Muscle layer of colon (tissue), 2 donors: ENCODE data around the gene SURF1.
"Not testable (repeated sequence)": the region's sequence is repeated elsewhere in the genome, so short reads cannot be mapped to it uniquely, and the experiment has no call there.

Experiments
- H3K27ac ChIP-seq: one replicate; pipeline ENCODE4 v1.7.0; 2013; ENCODE audit warnings: low read depth, mild to moderate bottlenecking, low read length, moderate library complexity
- H3K27me3 ChIP-seq, 2 donors: one replicate each; pipeline ENCODE4 v1.7.0; 2013; ENCODE audit warnings: low read length in 2 of 2, mild to moderate bottlenecking in 2 of 2; ENCODE audit not compliant: insufficient read depth in 2 of 2, control insufficient read depth in 1 of 2
- H3K36me3 ChIP-seq: one replicate; pipeline ENCODE4 v1.7.0; 2013; ENCODE audit warnings: mild to moderate bottlenecking, low read length; ENCODE audit not compliant: insufficient read depth
- H3K4me1 ChIP-seq: one replicate; pipeline ENCODE4 v1.7.0; 2013; ENCODE audit warnings: mild to moderate bottlenecking, low read length; ENCODE audit not compliant: insufficient read depth
- H3K4me3 ChIP-seq, 2 donors: one replicate each; pipeline ENCODE4 v1.7.0; 2013; ENCODE audit warnings: low read length in 2 of 2, low read depth in 1 of 2, mild to moderate bottlenecking in 1 of 2, moderate library complexity in 1 of 2
- H3K9ac ChIP-seq: one replicate; pipeline ENCODE4 v1.7.0; 2013; ENCODE audit warnings: low read length
- H3K9me3 ChIP-seq: one replicate; pipeline ENCODE4 v1.7.0; 2013; ENCODE audit warnings: mild to moderate bottlenecking, low read length
- donor health status: abdominal sarcoma.
- donor health status: Adenocarcinoma of cecum.

SURF1 gene

DNA sequence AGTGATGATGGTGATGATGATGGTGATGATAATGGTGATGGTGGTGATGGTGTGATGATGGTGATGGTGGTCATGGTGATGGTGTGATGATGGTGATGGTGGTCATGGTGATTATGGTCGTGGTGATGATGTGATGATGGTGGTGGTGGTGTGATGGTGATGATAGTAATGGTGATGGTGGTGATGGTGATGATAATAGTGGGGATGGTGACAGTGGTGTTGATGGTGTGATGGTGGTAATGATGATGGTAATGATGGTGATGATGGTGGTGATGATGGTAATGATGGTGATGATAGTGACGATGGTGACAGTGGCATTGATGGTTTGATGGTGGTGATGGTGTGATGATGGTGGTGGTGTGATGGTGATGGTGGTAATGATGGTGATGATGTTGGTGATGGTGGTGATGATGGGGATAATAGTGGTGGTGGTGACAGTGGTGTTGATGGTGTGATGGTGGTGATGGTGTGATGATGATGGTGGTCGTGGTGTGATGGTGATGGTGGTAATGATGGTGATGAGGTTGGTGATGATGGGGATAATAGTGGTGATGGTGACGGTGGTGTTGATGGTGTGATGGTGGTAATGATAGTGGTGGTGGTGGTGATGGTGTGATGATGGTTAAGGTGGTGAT lies 26.3 kb upstream of the SURF1 start:
- H3K36me3 ChIP-seq: no peaks in the 10 kb centered on the region
- H3K9ac ChIP-seq: no peak overlapping the region
- H3K27me3 ChIP-seq: no peaks in the 10 kb centered on the region
- H3K4me3 ChIP-seq: no peak overlapping the region
- no peaks in the 10 kb centered on the region for H3K9me3 ChIP-seq
- H3K4me1 ChIP-seq: no peaks in the 10 kb centered on the region
- no peak overlapping the region for H3K27ac ChIP-seq

DNA sequence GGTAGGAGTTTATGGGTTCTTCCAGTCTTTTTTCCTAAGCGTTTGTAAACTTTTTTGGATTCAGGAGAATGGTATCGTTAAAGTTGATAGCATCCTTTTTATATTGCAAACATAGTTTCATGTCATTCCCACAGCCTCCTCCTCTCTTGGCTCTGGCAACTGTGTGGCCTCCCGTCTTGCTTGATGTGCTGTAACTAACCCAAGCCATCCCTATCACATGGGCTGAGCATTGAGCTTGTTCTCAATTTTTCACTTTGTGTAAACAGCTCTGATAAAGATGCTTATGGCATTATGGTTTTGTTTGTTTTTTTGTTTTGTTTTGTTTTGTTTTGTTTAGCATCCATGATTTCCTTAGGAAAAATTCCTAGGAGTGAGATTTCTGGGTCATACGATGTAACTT lies 24.4 kb upstream of the SURF1 start:
- Histone ChIP-seq H3K36me3 (no peaks in the 10 kb centered on the region), H3K4me1 (peaks cover 4% of the 10 kb centered on the region), H3K27me3 (no peaks in the 10 kb centered on the region), H3K4me3 (no peak overlapping the region), H3K27ac (no peak overlapping the region), H3K9me3 (no peaks in the 10 kb centered on the region), H3K9ac (no peak overlapping the region)

DNA sequence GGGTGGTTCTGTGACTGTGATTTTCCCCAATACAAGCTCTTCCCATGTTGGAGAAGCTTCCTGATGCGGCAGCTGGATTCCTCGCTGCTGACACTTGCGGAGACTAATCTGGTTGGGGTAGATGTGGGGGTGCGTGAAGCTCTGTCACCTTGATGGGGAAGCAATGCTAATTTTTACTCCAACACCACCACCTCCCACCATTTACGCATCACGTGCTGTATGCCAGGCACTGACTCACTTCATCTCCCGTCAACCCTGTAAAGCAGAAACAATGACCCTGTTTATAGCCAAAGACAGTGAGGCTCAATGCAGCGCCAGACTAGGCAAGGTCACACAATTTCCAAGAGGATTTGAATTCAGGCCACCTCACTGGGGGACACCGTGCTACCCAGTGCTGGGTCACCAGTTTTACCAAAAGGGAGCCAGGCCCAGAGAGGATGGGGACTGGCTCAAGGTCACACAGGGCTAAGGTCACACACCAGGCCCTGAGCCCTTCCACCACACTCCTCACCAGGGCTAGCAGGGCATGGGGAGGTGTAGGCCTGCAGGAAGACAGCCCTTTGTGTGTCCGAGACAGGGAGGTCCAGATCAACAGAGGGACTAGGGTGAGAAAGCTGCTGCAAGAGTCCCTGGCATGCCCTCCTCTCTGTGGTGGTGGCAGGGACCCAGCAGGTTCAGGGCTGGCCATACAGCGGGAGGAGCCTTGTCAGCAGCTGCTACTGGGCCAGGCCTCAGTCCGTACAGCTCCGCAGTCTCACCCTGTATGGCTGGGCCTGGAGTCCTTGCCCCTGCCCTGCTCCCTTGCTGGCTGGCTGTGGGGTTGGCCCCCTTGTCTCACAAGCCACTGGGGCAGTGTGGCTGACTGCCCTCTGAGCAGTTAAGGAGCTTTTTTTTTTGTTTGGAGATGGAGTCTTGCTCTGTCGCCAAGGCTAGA lies 23.1 kb upstream of the SURF1 start:
- no peak overlapping the region for H3K9ac ChIP-seq
- no peak overlapping the region for H3K4me3 ChIP-seq
- no peaks in the 10 kb centered on the region for H3K36me3 ChIP-seq
- no peaks in the 10 kb centered on the region for H3K9me3 ChIP-seq
- peaks cover 11% of the 10 kb centered on the region for H3K4me1 ChIP-seq
- no peak overlapping the region for H3K27ac ChIP-seq
- no peaks in the 10 kb centered on the region for H3K27me3 ChIP-seq

DNA sequence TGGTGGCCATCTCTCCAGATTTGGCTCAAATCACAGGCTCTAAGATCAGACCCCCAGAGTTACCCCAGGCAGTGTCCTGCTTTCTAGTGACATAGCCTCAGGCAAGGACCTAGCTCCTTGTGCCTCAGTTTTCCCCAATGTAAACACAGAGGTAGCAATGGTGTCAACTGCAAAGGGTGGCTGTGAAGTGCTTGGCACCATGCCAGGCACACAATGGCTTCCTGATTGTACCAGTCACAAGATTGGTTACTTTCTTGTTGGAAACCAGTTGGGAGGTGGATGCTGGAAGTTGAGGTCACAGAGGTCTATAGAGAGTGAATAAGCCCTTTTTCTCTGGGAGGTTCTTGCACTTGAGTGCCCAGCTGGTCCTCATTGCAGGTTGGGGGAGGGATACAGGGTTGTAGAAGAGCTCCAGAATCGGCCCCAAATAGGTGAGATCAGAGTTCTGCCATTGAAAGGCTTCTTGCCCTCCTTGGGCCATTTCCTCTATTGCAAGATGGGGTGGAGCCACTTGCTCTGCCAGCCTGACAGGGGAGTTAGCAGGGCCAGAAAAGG lies 22.2 kb upstream of the SURF1 start:
- Histone ChIP-seq H3K27me3 (no peaks in the 10 kb centered on the region), H3K9ac (no peak overlapping the region), H3K27ac (no peak overlapping the region), H3K4me3 (no peak overlapping the region), H3K9me3 (no peaks in the 10 kb centered on the region), H3K36me3 (no peaks in the 10 kb centered on the region), H3K4me1 (peaks cover 11% of the 10 kb centered on the region)

DNA sequence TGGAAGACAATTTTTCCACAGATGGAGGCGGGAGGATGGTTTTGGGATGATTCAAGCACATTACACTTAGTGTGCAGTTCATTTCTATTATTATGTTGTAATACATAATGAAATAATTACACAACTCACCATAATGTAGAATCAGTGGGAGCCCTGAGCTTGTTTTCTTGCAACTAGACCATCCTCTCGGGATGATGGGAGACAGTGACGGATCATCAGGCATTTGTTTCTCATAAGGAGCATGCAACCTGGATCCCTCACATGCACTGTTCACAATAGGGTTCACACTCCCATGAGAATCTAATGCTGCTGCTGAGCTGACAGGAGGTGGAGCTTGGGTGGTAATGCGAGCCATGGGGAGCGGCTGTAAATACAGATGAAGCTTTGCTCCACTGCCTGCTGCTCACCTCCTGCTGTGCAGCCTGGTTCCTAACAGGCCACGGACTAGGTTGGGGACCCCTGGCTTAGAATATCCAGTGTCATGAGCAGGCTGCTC lies 21.5 kb upstream of the SURF1 start:
- Histone ChIP-seq H3K9me3 (no peaks in the 10 kb centered on the region), H3K27ac (no peak overlapping the region), H3K4me3 (no peak overlapping the region), H3K4me1 (peaks cover 13% of the 10 kb centered on the region), H3K9ac (no peak overlapping the region), H3K36me3 (peaks cover 5% of the 10 kb centered on the region), H3K27me3 (no peaks in the 10 kb centered on the region)

DNA sequence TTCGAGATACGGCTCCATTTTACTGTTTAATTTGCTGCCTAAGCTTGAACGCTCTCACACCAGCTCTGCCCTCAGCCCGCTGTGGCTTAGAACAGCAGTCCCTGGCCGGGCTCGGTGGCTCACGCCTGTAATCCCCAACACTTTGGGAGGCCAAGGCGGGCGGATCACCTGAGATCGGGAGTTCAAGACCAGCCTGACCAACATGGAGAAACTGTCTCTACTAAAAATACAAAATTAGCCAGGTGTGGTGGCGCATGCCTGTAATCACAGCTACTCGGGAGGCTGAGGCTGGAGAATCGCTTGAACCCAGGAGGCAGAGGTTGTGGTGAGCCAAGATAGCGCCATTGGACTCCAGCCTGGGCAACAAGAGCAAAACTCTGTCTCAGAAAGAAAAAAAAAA lies 21.0 kb upstream of the SURF1 start:
- H3K4me1 ChIP-seq: peaks cover 18% of the 10 kb centered on the region
- H3K9me3 ChIP-seq, H3K27ac ChIP-seq, H3K27me3 ChIP-seq, H3K36me3 ChIP-seq, H3K9ac ChIP-seq, H3K4me3 ChIP-seq: not testable (repeated sequence)

DNA sequence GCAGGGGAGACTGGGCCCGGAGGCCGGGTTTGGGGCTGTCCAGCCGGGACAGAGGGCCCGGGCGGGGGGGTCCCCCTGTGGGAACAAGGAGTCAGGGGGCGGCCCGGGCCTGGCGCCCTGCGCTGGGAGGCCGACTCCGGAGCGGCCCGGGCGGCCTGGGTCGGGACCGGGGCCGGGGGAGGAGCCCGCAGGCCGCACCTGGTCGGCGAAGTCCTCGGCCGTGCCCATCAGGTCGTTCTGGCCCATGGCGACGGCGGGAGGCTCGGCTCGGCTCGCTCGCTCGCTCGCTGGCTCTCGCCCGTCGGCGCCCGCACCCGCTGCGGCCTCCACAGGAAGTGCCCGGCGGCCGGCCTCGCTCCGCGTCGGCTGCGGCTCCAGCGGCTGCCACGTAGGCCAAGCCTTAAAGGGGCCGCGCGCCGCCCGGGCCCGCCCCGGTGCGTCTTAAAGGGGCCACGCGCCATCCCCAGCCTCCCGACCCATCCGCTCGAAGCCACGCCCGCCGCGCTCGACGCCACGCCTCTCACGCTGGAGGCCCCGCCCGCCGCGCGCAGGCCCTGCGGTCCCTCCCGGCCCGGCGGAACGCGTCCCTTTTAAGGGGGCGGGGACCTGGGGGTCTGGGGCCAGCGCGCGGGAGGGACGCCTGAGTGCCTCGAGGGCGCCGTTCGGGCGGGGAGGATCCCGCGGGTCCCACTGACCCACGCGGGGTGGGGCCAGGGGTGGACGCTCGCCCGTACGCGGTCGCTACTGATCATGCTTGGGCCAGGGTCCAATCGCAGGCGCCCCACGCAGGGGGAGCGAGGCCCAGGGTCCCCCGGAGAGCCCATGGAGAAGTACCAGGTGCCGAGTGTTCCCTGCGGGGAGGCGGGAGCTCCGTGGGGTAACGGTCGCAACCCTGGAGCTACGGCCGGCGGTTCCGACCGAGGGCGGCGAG lies 19.7 kb upstream of the SURF1 start, which contains the start of the genes STKLD1 and SURF4:
TSS of gene STKLD1 (plus strand) at position 643 of the 931 bp plus-strand sequence. CDS start at position 751, 108 bp downstream.
TSS of gene SURF4 (minus strand) at position 337 of the 931 bp plus-strand sequence. CDS start at position 246, 91 bp downstream.
- peak within 1 kb of the TSS; percentile 86 to 87 for H3K4me3 ChIP-seq
- H3K27ac ChIP-seq: peak within 1 kb of the TSS; percentile 86
- no peaks in the 10 kb centered on the region for H3K27me3 ChIP-seq
- H3K4me1 ChIP-seq: peaks cover 31% of the 10 kb centered on the region
- peak within 1 kb of the TSS; percentile 97 for H3K9ac ChIP-seq
- no peaks in the 10 kb centered on the region for H3K9me3 ChIP-seq
- H3K36me3 ChIP-seq: peaks cover 8% of the 10 kb centered on the region

DNA sequence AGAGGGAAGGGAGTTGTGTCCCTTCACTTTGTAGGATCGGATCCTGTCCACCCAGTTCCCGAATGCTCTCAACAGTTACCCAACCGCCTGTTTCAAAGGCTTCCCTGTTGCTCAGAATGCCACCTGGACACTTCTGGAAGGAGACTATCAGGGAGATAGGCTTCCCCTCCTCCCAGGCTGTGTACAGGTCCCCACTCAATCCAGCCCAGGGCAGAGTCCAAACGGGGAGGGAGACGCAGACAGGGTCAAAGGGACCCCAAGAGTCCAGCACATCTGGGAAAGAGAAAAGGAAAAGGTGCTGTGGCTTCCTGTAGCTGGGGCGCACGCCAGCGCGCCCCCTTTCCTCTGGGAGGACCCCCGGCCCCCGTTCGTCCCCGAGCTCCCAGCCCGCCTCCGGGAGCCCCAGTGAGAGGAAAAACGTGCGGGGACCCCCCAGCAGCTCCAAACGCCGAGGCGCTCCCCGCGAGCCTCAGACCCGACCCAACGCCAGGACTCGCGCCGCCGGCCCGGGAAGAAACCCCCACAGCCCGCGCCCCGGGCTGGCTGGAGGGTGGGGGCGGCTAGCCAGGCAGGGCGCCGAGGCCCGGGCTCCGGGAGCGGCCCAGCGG lies 18.9 kb upstream of the SURF1 start:
- Histone ChIP-seq H3K4me3 (peak overlapping the region; percentile 86 to 87), H3K9me3 (no peaks in the 10 kb centered on the region), H3K4me1 (peaks cover 39% of the 10 kb centered on the region), H3K36me3 (peaks cover 12% of the 10 kb centered on the region), H3K9ac (peak overlapping the region; percentile 97), H3K27me3 (no peaks in the 10 kb centered on the region), H3K27ac (peak overlapping the region; percentile 86)

DNA sequence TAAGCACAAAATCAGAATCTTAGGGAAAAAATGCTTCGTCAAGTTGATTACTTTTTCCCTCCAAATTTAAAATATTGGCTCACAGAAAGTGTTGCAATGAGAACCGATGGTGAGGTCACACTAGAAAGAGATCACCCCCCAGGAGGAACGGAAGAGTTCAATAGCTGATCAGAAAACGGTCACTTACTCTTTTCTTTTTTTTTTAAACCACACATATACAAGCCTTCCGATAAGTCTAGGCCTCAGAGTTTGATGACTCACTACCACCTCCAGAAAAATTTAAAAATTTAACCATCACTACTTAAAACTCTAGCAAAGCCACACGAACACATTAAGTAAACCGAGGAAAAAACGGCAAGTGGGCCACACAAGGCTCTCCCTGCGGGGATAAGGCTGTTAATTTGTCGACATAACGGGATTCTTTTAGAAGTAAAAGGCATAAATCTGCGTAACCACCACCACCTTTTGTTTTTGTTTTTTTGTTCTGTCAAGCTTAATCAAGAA lies 18.4 kb upstream of the SURF1 start:
- Histone ChIP-seq H3K36me3 (peaks cover 18% of the 10 kb centered on the region), H3K27me3 (no peaks in the 10 kb centered on the region), H3K27ac (peak overlapping the region; percentile 86), H3K9me3 (no peaks in the 10 kb centered on the region), H3K4me3 (peak overlapping the region; percentile 86 to 87), H3K9ac (peak overlapping the region; percentile 97), H3K4me1 (peaks cover 44% of the 10 kb centered on the region)

DNA sequence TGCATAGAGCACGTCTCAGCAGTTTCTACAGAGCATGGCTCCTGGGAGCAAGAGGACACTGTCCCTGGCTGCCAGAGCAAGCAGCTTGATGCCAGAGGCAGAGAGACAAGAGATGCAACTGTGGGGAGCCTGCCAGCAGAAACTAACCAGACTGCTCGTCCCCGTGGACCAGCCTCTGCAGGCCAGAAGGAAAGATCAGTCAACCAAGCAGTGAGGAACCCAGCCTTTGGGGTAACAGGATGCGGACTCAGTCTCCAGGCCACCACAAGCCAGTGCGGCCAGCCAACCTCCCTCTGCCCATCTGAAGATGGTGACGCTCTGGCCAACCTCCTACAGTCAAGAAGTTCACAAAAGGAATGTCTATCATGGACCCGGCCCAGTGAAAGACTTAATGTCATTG lies 15.9 kb upstream of the SURF1 start:
- H3K9ac ChIP-seq: no peak overlapping the region
- peaks cover 21% of the 10 kb centered on the region for H3K36me3 ChIP-seq
- peaks cover 60% of the 10 kb centered on the region for H3K4me1 ChIP-seq

More for the DNA sequence above, 15.9 kb upstream of the SURF1 start:
- no peaks in the 10 kb centered on the region for H3K9me3 ChIP-seq
- no peak overlapping the region for H3K4me3 ChIP-seq
- H3K27me3 ChIP-seq: no peaks in the 10 kb centered on the region
- H3K27ac ChIP-seq: no peak overlapping the region
